HCT116 (cell line): ENCODE data around the gene KLHL3. TPM values are rescaled to one million over a fixed set of nuclear protein-coding genes. Genes with fewer than 3 reads are reported as not detected.

Source experiments
- ATAC-seq: fragments of 200-7000 bp; cut with Tn5 transposase; 2 replicates; pipeline ENCODE4 v1.9.1; 2020; ENCODE audit warnings: mild to moderate bottlenecking, moderate library complexity
- BruUV-seq: library from RNA; stranded (reverse); fragments of 400-500 nt; replicated peaks from 2 replicates; lab custom pipeline; 2021; lab: Mats Ljungman, UMichigan
- CTCF ChIA-PET: fragments of 300-600 bp; sonication (Branson Sonifier 250); formaldehyde crosslinking; loops from one replicate; lab custom pipeline; 2021; ENCODE audit warnings: antibody characterized with exemption; lab: Charles Lee
- POLR2A ChIA-PET: fragments of 300-600, 350-600 bp; sonication (Branson Sonifier 250); formaldehyde crosslinking; loops from one replicate; lab custom pipeline; 2021; ENCODE audit warnings: antibody characterized with exemption; lab: Charles Lee
- RAD21 ChIA-PET, 2 experiments: fragments of 300-600 bp; sonication (Branson Sonifier 250); formaldehyde crosslinking; loops; one replicate each; lab custom pipeline; 2023; ENCODE audit warnings: low total read pairs in 2 of 2; ENCODE audit not compliant: uncharacterized antibody in 2 of 2, unreplicated experiment in 2 of 2, low non-redundant PET in 1 of 2; lab: Charles Lee
- DNase-seq: peaks from one replicate; pipeline ENCODE4 v3.0.0-alpha.2; 2010; ENCODE audit warnings: low read depth, low spot score
- H2AFZ ChIP-seq: fragments of 200-600 bp; shearing (Covaris generic), sonication (generic); 2 replicates; pipeline ENCODE4 v1.6.1; 2017; ENCODE audit warnings: low read depth, mixed run types, mixed read lengths, antibody characterized with exemption, low read length; ENCODE audit not compliant: poor library complexity, severe bottlenecking
- H3K27ac ChIP-seq: 2 replicates; pipeline ENCODE4 v1.5.1; 2012; ENCODE audit warnings: low read depth, low read length
- H3K27me3 ChIP-seq: fragments of 200-600 bp; sonication (generic); 2 replicates; pipeline ENCODE4 v1.6.1; 2016; ENCODE audit warnings: mixed run types, low read length, mixed read lengths; ENCODE audit not compliant: insufficient read depth
- H3K36me3 ChIP-seq, 2 experiments: fragments of 200-500 bp in 1 of 2; fragments of 200-600 bp in 1 of 2; sonication (Bioruptor generic) in 1 of 2; sonication (generic) in 1 of 2; 2 replicates each; pipeline versions ENCODE4 v1.5.1 to v1.6.1; 2014 to 2016; ENCODE audit warnings: low read length in 2 of 2, inconsistent platforms in 1 of 2, mixed read lengths in 1 of 2, mixed run types in 1 of 2; ENCODE audit not compliant: insufficient read depth in 2 of 2, control insufficient read depth in 1 of 2
- H3K4me1 ChIP-seq, 2 experiments: fragments of 200-600 bp in 1 of 2; sonication (generic) in 1 of 2; 2 replicates each; pipeline versions ENCODE4 v1.5.1 to v1.6.1; 2012 to 2017; ENCODE audit warnings: low read length in 2 of 2, inconsistent platforms in 1 of 2, mild to moderate bottlenecking in 1 of 2, mixed read lengths in 1 of 2, mixed run types in 1 of 2, moderate library complexity in 1 of 2; ENCODE audit not compliant: insufficient read depth in 2 of 2, control insufficient read depth in 1 of 2
- H3K4me2 ChIP-seq: fragments of 200-600 bp; sonication (generic); 2 replicates; pipeline ENCODE4 v1.6.1; 2017; ENCODE audit warnings: mixed run types, low read length, mixed read lengths
- H3K4me3 ChIP-seq, 2 experiments: fragments of 200-600 bp in 1 of 2; sonication (generic) in 1 of 2; replicated peaks in 1 of 2; 2 replicates each; pipeline ENCODE4 v1.5.1; 2011 to 2016; ENCODE audit warnings: low read length in 2 of 2, control low read depth in 1 of 2, low read depth in 1 of 2, mild to moderate bottlenecking in 1 of 2, mixed read lengths in 1 of 2, mixed run types in 1 of 2
- H3K79me2 ChIP-seq: fragments of 200-600 bp; sonication (generic); 2 replicates; pipeline ENCODE4 v1.6.1; 2017; ENCODE audit warnings: mild to moderate bottlenecking, mixed run types, low read length, moderate library complexity, mixed read lengths; ENCODE audit not compliant: insufficient read depth
- H3K9ac ChIP-seq: fragments of 200-600 bp; sonication (generic); 2 replicates; pipeline ENCODE4 v1.6.1; 2016; ENCODE audit warnings: low read length, mixed read lengths
- H3K9me2 ChIP-seq: fragments of 200-600 bp; sonication (generic), shearing (Covaris generic); 2 replicates; pipeline ENCODE4 v1.6.1; 2017; ENCODE audit warnings: mixed run types, mild to moderate bottlenecking, moderate library complexity; ENCODE audit not compliant: insufficient read depth
- H3K9me3 ChIP-seq, 2 experiments: fragments of 200-500 bp in 1 of 2; fragments of 200-600 bp in 1 of 2; sonication (Bioruptor generic) in 1 of 2; sonication (generic) in 1 of 2; 2 replicates each; pipeline ENCODE4 v1.6.1; 2014 to 2017; ENCODE audit warnings: low read length in 2 of 2, mixed read lengths in 2 of 2, inconsistent platforms in 1 of 2, low read depth in 1 of 2, mild to moderate bottlenecking in 1 of 2, mixed run types in 1 of 2, moderate library complexity in 1 of 2; ENCODE audit not compliant: control insufficient read depth in 1 of 2, insufficient read depth in 1 of 2
- H4K20me1 ChIP-seq: fragments of 200-600 bp; sonication (generic), shearing (Covaris generic); 2 replicates; pipeline ENCODE4 v1.6.1; 2017; ENCODE audit warnings: mixed run types, mild to moderate bottlenecking, moderate library complexity; ENCODE audit not compliant: insufficient read depth
- ATF3 ChIP-seq: IDR thresholded peaks from 2 replicates; pipeline ENCODE4 v1.6.1; 2012
- CBX3 ChIP-seq: IDR thresholded peaks from 2 replicates; pipeline ENCODE4 v1.6.1; 2012; ENCODE audit warnings: low read depth
- CEBPB ChIP-seq: IDR thresholded peaks from 2 replicates; pipeline ENCODE4 v1.6.1; 2012; ENCODE audit warnings: low read depth
- CTCF ChIP-seq, 3 experiments: fragments of 200-600 bp in 1 of 3; sonication (generic) in 1 of 3; IDR thresholded peaks in 2 of 3; conservative IDR thresholded peaks in 1 of 3; 2 replicates each; pipeline ENCODE4 v1.5.1; 2012 to 2017; ENCODE audit warnings: low read depth in 2 of 3, low read length in 2 of 3, antibody characterized with exemption in 1 of 3, borderline replicate concordance in 1 of 3, control low read depth in 1 of 3, mild to moderate bottlenecking in 1 of 3, mixed read lengths in 1 of 3, mixed run types in 1 of 3, moderate library complexity in 1 of 3; ENCODE audit not compliant: insufficient read depth in 1 of 3
- EGR1 ChIP-seq: IDR thresholded peaks from 2 replicates; pipeline ENCODE4 v1.6.1; 2012; ENCODE audit warnings: low read depth
- EZH2 ChIP-seq: fragments of 200-600 bp; sonication (generic); IDR thresholded peaks from 2 replicates; pipeline ENCODE4 v1.6.1; 2017; ENCODE audit warnings: antibody characterized with exemption, mixed run types
- EZH2phosphoT487 ChIP-seq: fragments of 200-600 bp; IDR thresholded peaks from 2 replicates; pipeline ENCODE4 v1.6.1; 2018; ENCODE audit warnings: antibody characterized with exemption, borderline replicate concordance
- JUND ChIP-seq: IDR thresholded peaks from 2 replicates; pipeline ENCODE4 v1.6.1; 2012
- MAX ChIP-seq: IDR thresholded peaks from 2 replicates; pipeline ENCODE4 v1.6.1; 2012
- POLR2A ChIP-seq: IDR thresholded peaks from 2 replicates; pipeline ENCODE4 v1.7.0; 2011; ENCODE audit warnings: borderline replicate concordance; ENCODE audit not compliant: insufficient read depth, insufficient read length; ENCODE audit errors: extremely low read depth
- RAD21 ChIP-seq: IDR thresholded peaks from 2 replicates; pipeline ENCODE4 v1.6.1; 2012; ENCODE audit warnings: low read depth, mild to moderate bottlenecking
- SIN3A ChIP-seq: IDR thresholded peaks from 2 replicates; pipeline ENCODE4 v1.6.1; 2012; ENCODE audit warnings: low read depth
- SP1 ChIP-seq: IDR thresholded peaks from 2 replicates; pipeline ENCODE4 v1.6.1; 2012; ENCODE audit warnings: low read depth
- SRF ChIP-seq: IDR thresholded peaks from 2 replicates; pipeline ENCODE4 v1.6.1; 2012; ENCODE audit warnings: low read depth
- TCF7L2 ChIP-seq: IDR thresholded peaks from 2 replicates; pipeline ENCODE4 v1.7.0; 2011; ENCODE audit warnings: borderline replicate concordance, inconsistent platforms; ENCODE audit not compliant: insufficient read depth, insufficient read length; ENCODE audit errors: extremely low read depth
- YY1 ChIP-seq: IDR thresholded peaks from 2 replicates; pipeline ENCODE4 v1.6.1; 2011; ENCODE audit warnings: low read length, low read depth, moderate library complexity, mild to moderate bottlenecking; ENCODE audit not compliant: insufficient replicate concordance; ENCODE audit errors: extremely low read depth
- ZFX ChIP-seq: fragments of 450-650 bp; IDR thresholded peaks from 2 replicates; pipeline ENCODE4 v1.6.1; 2017
- ZNF274 ChIP-seq: fragments of 200-500 bp; sonication (Bioruptor generic); IDR thresholded peaks from 2 replicates; pipeline ENCODE4 v1.6.1; 2014; ENCODE audit warnings: mild to moderate bottlenecking, low read depth, low read length, inconsistent platforms
- intact Hi-C: fragments of 100-400 bp; cut with micrococcal nuclease; formaldehyde crosslinking; loops from 2 replicates; pipeline ENCODE4 v1.10.0; 2022
- total RNA-seq: library from RNA; stranded (reverse); gene quantifications from one replicate; pipeline ENCODE4 v1.2.1, GENCODE V29; 2021; ENCODE audit not compliant: unreplicated experiment
- TF ChIP-seq, protein P1 (sequence below): IDR thresholded peaks from 2 replicates; pipeline ENCODE4 v1.6.1; 2012; ENCODE audit warnings: low read depth
- TF ChIP-seq, protein P2 (sequence below): IDR thresholded peaks from 2 replicates; pipeline ENCODE4 v1.6.1; 2011; ENCODE audit warnings: mild to moderate bottlenecking, low read length, moderate library complexity; ENCODE audit not compliant: insufficient replicate concordance; ENCODE audit errors: extremely low read depth

The KLHL3 gene
- total RNA-seq, 1 experiment from 2014 or later: not detected

DNA sequence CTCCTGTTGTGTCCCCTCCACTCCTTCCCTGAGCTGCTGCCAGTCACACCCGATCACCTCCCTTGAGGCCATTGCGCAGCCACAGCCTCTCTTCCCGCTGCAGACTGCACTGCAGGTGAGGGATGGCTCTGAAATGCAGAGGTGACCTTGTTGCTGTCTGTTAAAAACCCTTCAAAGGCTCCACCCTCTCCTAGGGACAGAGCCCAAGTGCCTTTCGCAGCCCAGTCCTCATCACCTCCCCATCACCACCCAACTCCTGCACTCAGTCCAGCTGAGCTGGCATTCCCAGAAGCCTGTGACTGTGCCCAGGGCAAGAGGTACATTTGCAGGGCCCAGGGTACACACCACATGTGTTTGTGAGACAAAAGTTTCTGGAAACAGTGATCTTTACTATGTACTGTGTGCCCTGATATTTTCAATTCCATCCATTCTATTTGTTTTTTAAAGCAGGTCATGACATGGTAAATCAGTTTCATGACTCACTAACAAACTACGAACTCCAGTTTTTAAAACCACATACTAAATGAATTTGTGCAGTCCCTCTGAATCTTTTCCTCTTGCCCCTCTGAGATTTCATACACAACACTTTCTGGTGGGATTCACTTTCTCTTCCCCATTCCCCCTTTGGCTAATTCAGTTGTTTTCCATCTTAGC lies 163.7 kb downstream of the KLHL3 start:
- POLR2A ChIA-PET: no interaction called here
- Histone ChIP-seq H3K4me3 (no peak overlapping the region), H3K27ac (no peak overlapping the region), H3K9me3 (no peaks in the 10 kb centered on the region), H4K20me1 (no peaks in the 10 kb centered on the region), H2AFZ (no peak overlapping the region), H3K4me1 (no peaks in the 10 kb centered on the region), H3K9me2 (no peaks in the 10 kb centered on the region), H3K9ac (no peak overlapping the region), H3K79me2 (no peaks in the 10 kb centered on the region), H3K4me2 (no peak overlapping the region), H3K36me3 (no peaks in the 10 kb centered on the region), H3K27me3 (peaks cover 15% of the 10 kb centered on the region)
- CTCF ChIA-PET: no interaction called here
- TF ChIP-seq ZNF274 (no peak), SRF (no peak), CTCF (IDR thresholded peaks at IDR 0.05 in 2 of 3, conservative IDR thresholded peaks at IDR 0.05 in 1 of 3; ENCODE audit: borderline replicate concordance in 1 of 3, insufficient read depth in 1 of 3, low read depth in 2 of 3, low read length in 2 of 3) (no peak), SIN3A (no peak), CEBPB (no peak), RAD21 (no peak), EZH2phosphoT487 (no peak), ZFX (no peak), CBX3 (no peak), JUND (no peak), TCF7L2 (no peak), YY1 (no peak), ATF3 (no peak), SP1 (no peak), EGR1 (no peak), POLR2A (no peak), EZH2 (no peak), MAX (no peak)
- TF ChIP-seq, protein P1, sequence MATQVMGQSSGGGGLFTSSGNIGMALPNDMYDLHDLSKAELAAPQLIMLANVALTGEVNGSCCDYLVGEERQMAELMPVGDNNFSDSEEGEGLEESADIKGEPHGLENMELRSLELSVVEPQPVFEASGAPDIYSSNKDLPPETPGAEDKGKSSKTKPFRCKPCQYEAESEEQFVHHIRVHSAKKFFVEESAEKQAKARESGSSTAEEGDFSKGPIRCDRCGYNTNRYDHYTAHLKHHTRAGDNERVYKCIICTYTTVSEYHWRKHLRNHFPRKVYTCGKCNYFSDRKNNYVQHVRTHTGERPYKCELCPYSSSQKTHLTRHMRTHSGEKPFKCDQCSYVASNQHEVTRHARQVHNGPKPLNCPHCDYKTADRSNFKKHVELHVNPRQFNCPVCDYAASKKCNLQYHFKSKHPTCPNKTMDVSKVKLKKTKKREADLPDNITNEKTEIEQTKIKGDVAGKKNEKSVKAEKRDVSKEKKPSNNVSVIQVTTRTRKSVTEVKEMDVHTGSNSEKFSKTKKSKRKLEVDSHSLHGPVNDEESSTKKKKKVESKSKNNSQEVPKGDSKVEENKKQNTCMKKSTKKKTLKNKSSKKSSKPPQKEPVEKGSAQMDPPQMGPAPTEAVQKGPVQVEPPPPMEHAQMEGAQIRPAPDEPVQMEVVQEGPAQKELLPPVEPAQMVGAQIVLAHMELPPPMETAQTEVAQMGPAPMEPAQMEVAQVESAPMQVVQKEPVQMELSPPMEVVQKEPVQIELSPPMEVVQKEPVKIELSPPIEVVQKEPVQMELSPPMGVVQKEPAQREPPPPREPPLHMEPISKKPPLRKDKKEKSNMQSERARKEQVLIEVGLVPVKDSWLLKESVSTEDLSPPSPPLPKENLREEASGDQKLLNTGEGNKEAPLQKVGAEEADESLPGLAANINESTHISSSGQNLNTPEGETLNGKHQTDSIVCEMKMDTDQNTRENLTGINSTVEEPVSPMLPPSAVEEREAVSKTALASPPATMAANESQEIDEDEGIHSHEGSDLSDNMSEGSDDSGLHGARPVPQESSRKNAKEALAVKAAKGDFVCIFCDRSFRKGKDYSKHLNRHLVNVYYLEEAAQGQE: no peak
- TF ChIP-seq, protein P2, sequence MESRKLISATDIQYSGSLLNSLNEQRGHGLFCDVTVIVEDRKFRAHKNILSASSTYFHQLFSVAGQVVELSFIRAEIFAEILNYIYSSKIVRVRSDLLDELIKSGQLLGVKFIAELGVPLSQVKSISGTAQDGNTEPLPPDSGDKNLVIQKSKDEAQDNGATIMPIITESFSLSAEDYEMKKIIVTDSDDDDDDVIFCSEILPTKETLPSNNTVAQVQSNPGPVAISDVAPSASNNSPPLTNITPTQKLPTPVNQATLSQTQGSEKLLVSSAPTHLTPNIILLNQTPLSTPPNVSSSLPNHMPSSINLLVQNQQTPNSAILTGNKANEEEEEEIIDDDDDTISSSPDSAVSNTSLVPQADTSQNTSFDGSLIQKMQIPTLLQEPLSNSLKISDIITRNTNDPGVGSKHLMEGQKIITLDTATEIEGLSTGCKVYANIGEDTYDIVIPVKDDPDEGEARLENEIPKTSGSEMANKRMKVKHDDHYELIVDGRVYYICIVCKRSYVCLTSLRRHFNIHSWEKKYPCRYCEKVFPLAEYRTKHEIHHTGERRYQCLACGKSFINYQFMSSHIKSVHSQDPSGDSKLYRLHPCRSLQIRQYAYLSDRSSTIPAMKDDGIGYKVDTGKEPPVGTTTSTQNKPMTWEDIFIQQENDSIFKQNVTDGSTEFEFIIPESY: no peak
- no TSS peak for BruUV-seq
- no peak for ATAC-seq
- no peak for DNase-seq
- intact Hi-C loops: no loop called here
- RAD21 ChIA-PET: no interaction called here
